WTC11 (cell line): Measurements from ENCODE around the gene ARHGEF39.

Experiments used
- ATF6 ChIP-seq: sonication (generic); formaldehyde crosslinking; IDR thresholded peaks from 2 replicates; pipeline ENCODE4 v1.8.1; 2023; ENCODE audit warnings: mild to moderate bottlenecking, missing genetic modification reagents
- CTCF ChIP-seq: fragments of 200-600 bp; IDR thresholded peaks from 2 replicates; pipeline ENCODE4 v1.8.0; 2022; ENCODE audit warnings: antibody characterized with exemption
- ESRRA ChIP-seq: sonication (generic); formaldehyde crosslinking; IDR thresholded peaks from 2 replicates; pipeline ENCODE4 v1.8.1; 2022; ENCODE audit warnings: mild to moderate bottlenecking, missing genetic modification reagents, borderline replicate concordance
- ETV6 ChIP-seq: sonication (generic); formaldehyde crosslinking; IDR thresholded peaks from 2 replicates; pipeline ENCODE4 v1.8.1; 2022; ENCODE audit warnings: mild to moderate bottlenecking, missing genetic modification reagents
- MAX ChIP-seq: sonication (generic); formaldehyde crosslinking; IDR thresholded peaks from 2 replicates; pipeline ENCODE4 v1.8.0; 2022; ENCODE audit warnings: mild to moderate bottlenecking, missing genetic modification reagents
- MXD4 ChIP-seq: fragments of 250-450 bp; sonication (Bioruptor Pico); IDR thresholded peaks from 2 replicates; pipeline ENCODE4 v1.8.0; 2021; ENCODE audit warnings: mild to moderate bottlenecking, moderate library complexity, borderline replicate concordance
- NFE2L1 ChIP-seq: sonication (generic); formaldehyde crosslinking; IDR thresholded peaks from 2 replicates; pipeline ENCODE4 v1.8.1; 2023; ENCODE audit warnings: missing genetic modification reagents
- NR2C2 ChIP-seq: sonication (generic); formaldehyde crosslinking; IDR thresholded peaks from 2 replicates; pipeline ENCODE4 v1.8.0; 2022; ENCODE audit warnings: mild to moderate bottlenecking, missing genetic modification reagents
- USF2 ChIP-seq: sonication (generic); formaldehyde crosslinking; IDR thresholded peaks from 2 replicates; pipeline ENCODE4 v1.8.1; 2023; ENCODE audit warnings: mild to moderate bottlenecking, missing genetic modification reagents, moderate library complexity
- ZMAT4 ChIP-seq: fragments of 250-450 bp; sonication (Bioruptor Pico); IDR thresholded peaks from 2 replicates; pipeline ENCODE4 v1.9.0; 2021; ENCODE audit warnings: mild to moderate bottlenecking
- ZNF512 ChIP-seq: sonication (generic); formaldehyde crosslinking; IDR thresholded peaks from 2 replicates; pipeline ENCODE4 v1.8.1; 2022; ENCODE audit warnings: missing genetic modification reagents, borderline replicate concordance

- no peak for TF ChIP-seq ESRRA (CRISPR knock-in tag)
- TF ChIP-seq NR2C2 (CRISPR knock-in tag): no peak
- TF ChIP-seq CTCF: no peak
- TF ChIP-seq MAX: no peak
- TF ChIP-seq ETV6 (CRISPR knock-in tag): no peak
- TF ChIP-seq ZNF512 (CRISPR knock-in tag): no peak
- no peak for TF ChIP-seq ATF6 (CRISPR knock-in tag)
- TF ChIP-seq USF2 (CRISPR knock-in tag): no peak
- TF ChIP-seq ZMAT4 (CRISPR knock-in tag): no peak
- no peak for TF ChIP-seq MXD4 (CRISPR knock-in tag)
- TF ChIP-seq NFE2L1 (CRISPR knock-in tag): no peak
Observed at GRCh38 chr9:35658968-35659220, 6.1 kb downstream of the ARHGEF39 start.
